K562 (cell line): ENCODE results near the gene NDUFS6. TPM values are rescaled to one million over a fixed set of nuclear protein-coding genes. Genes with fewer than 3 reads are reported as not detected.

Source experiments
- ATAC-seq: fragments of 200-7000 bp; cut with Tn5 transposase; 3 replicates; pipeline ENCODE4 v1.9.1; 2020; ENCODE audit warnings: moderate library complexity
- BruUV-seq: library from RNA; stranded (reverse); fragments of 400-500 nt; replicated peaks from 2 replicates; lab custom pipeline; 2021; lab: Mats Ljungman, UMichigan
- CTCF ChIA-PET: fragments of 300-600 bp; formaldehyde crosslinking; extraction: SDS; loops from one replicate; lab custom pipeline; 2021; ENCODE audit warnings: low intra/inter-chr PET ratio; lab: Yijun Ruan, JAX
- POLR2A ChIA-PET: fragments of 300-600, 350-650 bp; sonication (Branson Sonifier 250); formaldehyde crosslinking; extraction: SDS; loops from one replicate; lab custom pipeline; 2021; ENCODE audit warnings: antibody characterized with exemption, inconsistent platforms; lab: Yijun Ruan, JAX
- DNase-seq, 4 experiments: peaks; one replicate each; pipeline versions ENCODE4 v3.0.0 to v3.0.0-alpha.2; 2011 to 2018; ENCODE audit warnings: low spot score in 3 of 4, mixed read lengths in 3 of 4; ENCODE audit errors: extremely low read depth in 1 of 4
- FAIRE-seq: peaks from 2 replicates; lab custom pipeline; 2011; peaks lifted over from hg19 to GRCh38; lab: Jason Lieb, UNC
- H2AFZ ChIP-seq: 2 replicates; pipeline ENCODE4 v1.6.0; 2011; ENCODE audit warnings: low read depth, low read length, control low read depth, inconsistent platforms
- H3K27ac ChIP-seq: fragments of 200-600 bp; 3 replicates; pipeline ENCODE4 v1.8.0; 2011; ENCODE audit warnings: low read depth, mild to moderate bottlenecking, control low read depth, inconsistent platforms, low read length, moderate library complexity, mixed read lengths; ENCODE audit errors: extremely low read depth
- H3K27me3 ChIP-seq, 2 experiments: fragments of 300-600 bp in 1 of 2; 2 replicates in 1 of 2; 3 replicates in 1 of 2; pipeline versions ENCODE4 v1.6.0 to v1.8.0; 2011; ENCODE audit warnings: inconsistent platforms in 2 of 2, low read length in 2 of 2, mild to moderate bottlenecking in 1 of 2, mixed read lengths in 1 of 2, moderate library complexity in 1 of 2; ENCODE audit not compliant: control insufficient read depth in 2 of 2, insufficient read depth in 2 of 2
- H3K36me3 ChIP-seq: fragments of 300-600 bp; 3 replicates; pipeline ENCODE4 v1.8.0; 2011; ENCODE audit warnings: mild to moderate bottlenecking, low read length, inconsistent platforms; ENCODE audit not compliant: control insufficient read depth, insufficient read depth
- H3K4me1 ChIP-seq, 2 experiments: fragments of 200-600 bp in 1 of 2; replicated peaks in 1 of 2; 2 replicates in 1 of 2; 3 replicates in 1 of 2; pipeline versions ENCODE4 v1.5.1 to v1.8.0; 2011; ENCODE audit warnings: inconsistent platforms in 2 of 2, low read length in 2 of 2, mild to moderate bottlenecking in 1 of 2, mixed read lengths in 1 of 2, moderate library complexity in 1 of 2; ENCODE audit not compliant: control insufficient read depth in 2 of 2, insufficient read depth in 2 of 2
- H3K4me2 ChIP-seq: 2 replicates; pipeline ENCODE4 v1.6.1; 2011; ENCODE audit warnings: low read length, control low read depth, inconsistent platforms, mixed read lengths; ENCODE audit not compliant: insufficient read depth
- H3K4me3 ChIP-seq: fragments of 200-600 bp; sonication (generic), shearing (Covaris generic); 2 replicates; pipeline ENCODE4 v1.5.1; 2016; ENCODE audit warnings: control low read depth, inconsistent platforms
- H3K79me2 ChIP-seq: fragments of 200-600 bp; 3 replicates; pipeline ENCODE4 v1.8.0; 2011; ENCODE audit warnings: low read length, inconsistent platforms; ENCODE audit not compliant: control insufficient read depth, insufficient read depth
- H3K9ac ChIP-seq, 2 experiments: 2 replicates each; pipeline versions ENCODE4 v1.6.0 to v1.6.1; 2011; ENCODE audit warnings: low read depth in 2 of 2, low read length in 2 of 2, control low read depth in 1 of 2, inconsistent platforms in 1 of 2, mild to moderate bottlenecking in 1 of 2, mixed read lengths in 1 of 2; ENCODE audit not compliant: insufficient read depth in 1 of 2
- H3K9me1 ChIP-seq: one replicate; pipeline ENCODE4 v1.6.0; 2011; ENCODE audit warnings: inconsistent platforms, mild to moderate bottlenecking, low read length, moderate library complexity; ENCODE audit not compliant: control insufficient read depth, insufficient read depth
- H3K9me3 ChIP-seq: replicated peaks from 2 replicates; pipeline ENCODE4 v1.5.1; 2011; ENCODE audit warnings: low read depth, low read length, inconsistent platforms; ENCODE audit not compliant: control insufficient read depth, insufficient read depth
- H4K20me1 ChIP-seq: replicated peaks from 2 replicates; pipeline ENCODE4 v1.6.1; 2011; ENCODE audit warnings: low read length, inconsistent platforms, mixed read lengths; ENCODE audit not compliant: control insufficient read depth, insufficient read depth
- BRF2 ChIP-seq: IDR thresholded peaks from 3 replicates; pipeline ENCODE4 v1.6.1; 2011; ENCODE audit warnings: borderline replicate concordance, mild to moderate bottlenecking; ENCODE audit not compliant: insufficient read length, insufficient read depth
- DEAF1 ChIP-seq: fragments of 450-650 bp; formaldehyde crosslinking; IDR thresholded peaks from 2 replicates; pipeline ENCODE4 v1.4.0; 2020; ENCODE audit warnings: mild to moderate bottlenecking, moderate library complexity
- ETS2 ChIP-seq: IDR thresholded peaks from 2 replicates; pipeline ENCODE4 v1.6.1; 2016; ENCODE audit warnings: borderline replicate concordance, missing genetic modification characterization, mild to moderate bottlenecking, moderate library complexity, missing compliant biosample characterization; ENCODE audit not compliant: poor library complexity, severe bottlenecking
- ILF3 ChIP-seq: fragments of 450-650 bp; IDR thresholded peaks from 2 replicates; pipeline ENCODE4 v1.6.1; 2018; ENCODE audit warnings: antibody characterized with exemption, mild to moderate bottlenecking, moderate library complexity, borderline replicate concordance
- IRF1 ChIP-seq: sonication (generic); formaldehyde crosslinking; IDR thresholded peaks from 2 replicates; pipeline ENCODE4 v1.8.0; 2022; ENCODE audit warnings: missing genetic modification reagents, mild to moderate bottlenecking, borderline replicate concordance
- KAT2B ChIP-seq: IDR thresholded peaks from one replicate; pipeline ENCODE4 v1.6.1; 2012; ENCODE audit warnings: low read depth, mild to moderate bottlenecking, control low read depth, inconsistent platforms, low read length, moderate library complexity
- KAT7 ChIP-seq: sonication (generic); formaldehyde crosslinking; IDR thresholded peaks from 2 replicates; pipeline ENCODE4 v1.8.0; 2022; ENCODE audit warnings: missing genetic modification reagents, mild to moderate bottlenecking, borderline replicate concordance
- MCM5 ChIP-seq: fragments of 450-650 bp; IDR thresholded peaks from 2 replicates; pipeline ENCODE4 v1.6.1; 2016; ENCODE audit warnings: low read depth
- NFRKB ChIP-seq: fragments of 450-650 bp; IDR thresholded peaks from 2 replicates; pipeline ENCODE4 v1.6.1; 2016; ENCODE audit warnings: low read depth
- NFYB ChIP-seq: IDR thresholded peaks from 2 replicates; pipeline ENCODE4 v1.6.1; 2011; ENCODE audit warnings: mild to moderate bottlenecking, moderate library complexity; ENCODE audit not compliant: insufficient read length; ENCODE audit errors: extremely low read depth
- PHF20 ChIP-seq: fragments of 450-650 bp; IDR thresholded peaks from 2 replicates; pipeline ENCODE4 v1.6.1; 2018; ENCODE audit not compliant: partially characterized antibody
- PYGO2 ChIP-seq: fragments of 450-650 bp; IDR thresholded peaks from 2 replicates; pipeline ENCODE4 v1.6.1; 2016; ENCODE audit warnings: mild to moderate bottlenecking, missing genetic modification characterization, moderate library complexity, missing compliant biosample characterization
- RBM15 ChIP-seq: fragments of 200-400 bp; formaldehyde crosslinking; IDR thresholded peaks from 2 replicates; pipeline ENCODE4 v1.6.1; 2018; ENCODE audit warnings: mild to moderate bottlenecking, low read length, moderate library complexity; ENCODE audit not compliant: insufficient read depth
- RFX7 ChIP-seq: fragments of 250-450 bp; sonication (Bioruptor Pico); IDR thresholded peaks from 2 replicates; pipeline ENCODE4 v1.5.1; 2021; ENCODE audit warnings: mild to moderate bottlenecking
- RNF2 ChIP-seq: sonication (generic); IDR thresholded peaks from 2 replicates; pipeline ENCODE4 v1.6.1; 2016
- TAL1 ChIP-seq: fragments of 450-650 bp; IDR thresholded peaks from 2 replicates; pipeline ENCODE4 v1.6.1; 2016; ENCODE audit warnings: mild to moderate bottlenecking
- ZNF253 ChIP-seq: fragments of 250-450 bp; sonication (Bioruptor Pico); conservative IDR thresholded peaks from 2 replicates; pipeline ENCODE4 v1.6.1; 2021; ENCODE audit warnings: mild to moderate bottlenecking
- ZNF282 ChIP-seq: sonication (generic); formaldehyde crosslinking; IDR thresholded peaks from 2 replicates; pipeline ENCODE4 v1.8.1; 2023; ENCODE audit warnings: missing genetic modification reagents
- ZNF589 ChIP-seq: fragments of 200-800 bp; sonication (Bioruptor generic); IDR thresholded peaks from 2 replicates; pipeline ENCODE4 v1.6.1; 2016; ENCODE audit warnings: low read depth, missing genetic modification characterization, missing compliant biosample characterization
- WGBS: fragments of 100-300 bp; shearing (Covaris generic); methylation state at CpG from one replicate; pipeline ENCODE4 v1.1.6; 2016; ENCODE audit warnings: low coverage, mixed read lengths; ENCODE audit not compliant: insufficient coverage; ENCODE audit errors: missing lambda C conversion rate; 5-methylcytosine and 5-hydroxymethylcytosine counted together
- in situ Hi-C: fragments of 300-500 bp; cut with MboI; formaldehyde crosslinking; loops from 4 replicates; pipeline ENCODE4 v1.15.0; 2018; ENCODE audit warnings: inconsistent platforms, mixed read lengths
- intact Hi-C: fragments of 100-400 bp; cut with micrococcal nuclease; formaldehyde crosslinking; loops from 2 replicates; pipeline ENCODE4 v1.14.2; 2022
- polyA plus RNA-seq, 8 experiments: library from polyadenylated mRNA; depleted of rRNA in 4 of 8; stranded (reverse) in 5 of 8; unstranded in 3 of 8; fragments of >200 nt; fragmentation: Nextera tagmentation in 2 of 8; fragmentation: Illumina TruSeq in 1 of 8; extraction: Ambion mirVana in 2 of 8; extraction: Trizol in 1 of 8; gene quantifications; 2 replicates each; pipeline versions ENCODE4 v1.2.1 to v1.2.3, GENCODE V29; 2011 to 2014; ENCODE audit warnings: inconsistent platforms in 1 of 8, missing spikeins in 1 of 8
- total RNA-seq, 7 experiments: library from RNA; depleted of rRNA in 6 of 7; stranded (reverse); fragments of >200 nt in 6 of 7; fragmentation: Illumina TruSeq in 2 of 7; extraction: Trizol in 2 of 7; gene quantifications; 2 replicates each; pipeline versions ENCODE4 v1.2.1 to v1.2.3, GENCODE V29; 2011 to 2021; ENCODE audit warnings: low replicate concordance in 1 of 7

NDUFS6 gene
- total and polyA plus RNA-seq, 9 of the 15 experiments (the other 6 are each of a cell fraction or from before 2014, with no cell fraction given), result 36.1 to 291 (median 77.0) TPM

- TF ChIP-seq RBM15, result no peak
- TF ChIP-seq PYGO2 (tag), result no peak
- TF ChIP-seq ZNF282, result no peak
These were observed 40.4 kb upstream of the NDUFS6 start (continued) for GRCh38 chr5:1760656-1761452.

- intact Hi-C loops, result no loop called here
- POLR2A ChIA-PET, result interaction anchor here (1.6 kb wide), 1 partner anchor 39 kb away, joined by 4 read pairs; the partner anchor contains the start of gene MRPL36
- no peak for ATAC-seq
These were observed 39.8 kb upstream of the NDUFS6 start for GRCh38 chr5:1761453-1761755.

More at GRCh38 chr5:1761453-1761755, 39.8 kb upstream of the NDUFS6 start:
- CTCF ChIA-PET, result no interaction called here
- FAIRE-seq (no peak), DNase-seq (no peak)
- Histone ChIP-seq H2AFZ (no peak overlapping the region), H3K9me3 (peaks cover 3% of the 10 kb centered on the region; the same call in 1 of the 2 replicates), H3K36me3 (no peaks in the 10 kb centered on the region), H3K4me1 (peaks cover 0 to 9% of the 10 kb centered on the region in 2 experiments; a peak in 1 of 5 replicates), H3K27ac (no peak overlapping the region), H3K9me1 (peaks cover 3% of the 10 kb centered on the region), H3K4me2 (no peak overlapping the region), H3K9ac (no peak overlapping the region), H3K27me3 (peaks cover 65 to 74% of the 10 kb centered on the region in 2 experiments), H4K20me1 (0 out of 2 replicates have a peak, but pooled peaks cover 1% of the 10 kb centered on the region), H3K4me3 (no peak overlapping the region), H3K79me2 (no peaks in the 10 kb centered on the region)
- under 1% methylated on average over 11 of the region's 11 CpGs for WGBS
- in situ Hi-C loops, result no loop called here
- TF ChIP-seq KAT7 (no peak), MCM5 (no peak), NFYB (no peak), PHF20 (no peak), ZNF253 (CRISPR knock-in tag) (no peak), NFRKB (no peak), KAT2B (no peak), ZNF589 (no peak), ILF3 (no peak), BRF2 (no peak), ETS2 (no peak), RNF2 (no peak), RFX7 (no peak), IRF1 (CRISPR knock-in tag) (no peak), DEAF1 (no peak), TAL1 (no peak)
- no TSS peak for BruUV-seq
